ENCODE data around the gene SLC4A8.

Gene SLC4A8

DNA sequence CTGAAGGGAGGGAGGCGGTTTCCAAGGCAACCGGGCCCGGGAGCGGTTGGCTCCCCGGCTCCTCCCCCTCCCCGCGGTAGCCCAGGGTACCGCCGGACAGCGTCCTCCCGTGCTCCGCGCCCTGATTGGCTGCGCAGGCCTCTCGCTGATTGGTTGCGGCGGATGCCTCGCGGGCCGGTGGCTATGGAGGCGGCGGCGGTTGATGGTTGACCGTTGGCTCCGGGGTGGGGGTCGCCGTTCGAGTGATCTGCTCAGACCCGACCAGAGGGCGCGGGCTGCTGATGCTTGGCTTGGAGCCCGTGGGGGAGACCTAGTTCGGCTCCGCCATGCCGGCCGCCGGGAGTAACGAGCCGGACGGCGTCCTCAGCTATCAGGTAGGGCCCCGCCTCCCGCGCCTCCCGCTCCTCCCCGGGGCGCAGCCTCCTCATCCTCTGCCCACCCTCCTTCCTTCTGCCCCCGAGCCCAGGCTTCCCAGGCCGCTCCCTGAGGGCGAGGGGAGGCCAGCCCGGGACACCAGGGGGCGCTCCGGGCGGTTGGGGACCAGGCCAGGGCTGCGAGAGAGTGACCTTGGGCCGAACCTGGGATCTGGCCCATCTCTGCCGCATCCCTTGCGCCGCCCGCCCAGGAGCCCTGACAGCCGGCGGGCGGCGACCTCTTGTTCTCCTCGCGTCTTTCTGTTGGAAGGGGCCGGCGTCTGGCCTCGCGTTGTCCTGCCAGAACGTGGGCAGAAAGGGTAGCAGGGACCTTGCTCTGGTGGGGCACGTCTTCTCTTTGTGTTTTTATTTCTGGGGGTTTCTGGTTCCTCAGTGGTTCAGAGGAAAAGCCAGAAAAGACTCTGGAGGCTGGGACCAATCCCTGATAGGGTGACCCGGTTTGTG, at the start of gene SLC4A8:
Gene SLC4A8, plus strand, starts transcription at position 170 of the 878 bp plus-strand sequence. Its CDS starts 157 bp downstream, at position 327.
- DNase-seq = peak; percentile 95

DNA sequence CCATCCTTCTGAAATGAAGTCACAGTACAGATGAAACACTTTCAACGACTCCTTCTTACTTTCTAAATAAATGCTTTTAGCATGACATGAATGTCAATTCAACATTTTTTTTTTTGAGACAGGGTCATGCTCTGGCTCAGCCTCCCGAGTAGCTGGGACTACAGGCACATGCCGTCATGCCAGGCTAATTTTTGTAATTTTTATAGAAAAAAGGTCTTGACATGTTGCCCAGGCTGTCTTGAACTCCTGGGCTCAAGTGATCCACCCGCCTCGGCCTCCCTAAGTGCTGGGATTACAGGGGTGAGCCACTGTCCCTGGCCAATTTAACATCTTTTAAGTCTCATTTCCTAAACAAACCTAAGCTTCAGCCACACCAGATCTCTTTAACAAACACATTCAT, 49.8 kb upstream of the SLC4A8 start:
- no peak for DNase-seq

DNA sequence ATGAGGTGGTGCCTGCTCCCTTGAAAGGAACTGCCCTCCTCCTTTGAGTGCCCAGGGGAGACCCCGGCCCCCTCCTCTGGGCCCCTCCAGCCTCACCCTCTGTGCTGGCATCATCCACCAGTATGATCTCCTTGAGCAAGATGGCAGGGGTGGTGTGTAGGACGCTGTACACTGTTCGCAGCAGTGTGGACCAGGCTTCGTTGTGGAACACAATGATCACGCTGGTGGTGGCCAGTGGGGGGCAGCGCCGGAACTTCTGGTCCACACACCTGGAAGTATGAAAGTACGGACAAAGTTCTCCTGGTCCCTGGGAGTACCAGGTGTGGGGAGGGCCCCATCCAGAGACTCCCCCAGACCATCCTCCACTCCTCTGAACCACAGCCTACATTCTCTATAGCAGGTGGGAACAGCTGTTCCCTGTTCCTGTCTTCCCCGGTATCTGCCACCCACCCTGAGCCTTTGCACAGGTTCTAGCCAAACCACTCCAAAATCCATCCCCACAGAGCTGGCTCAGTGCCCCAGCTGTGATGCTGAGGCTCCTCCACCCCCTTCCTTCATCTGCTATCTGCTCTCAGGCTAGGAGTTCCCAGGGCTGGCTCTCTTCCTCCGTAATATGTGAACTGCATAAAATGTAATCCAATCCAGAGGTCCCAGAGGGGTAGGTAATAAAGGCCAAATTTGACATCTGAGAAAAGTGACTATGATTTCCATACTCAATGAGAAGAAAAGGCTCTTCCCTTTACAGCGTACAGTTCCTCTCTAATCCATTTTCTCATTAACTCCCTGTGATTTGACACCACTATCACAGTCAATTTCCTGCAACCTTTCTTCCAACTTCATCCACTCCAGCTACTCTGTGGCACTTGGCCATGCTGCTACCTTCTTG, 47.3 kb upstream of the SLC4A8 start:
- DNase-seq = peak; percentile 38

DNA sequence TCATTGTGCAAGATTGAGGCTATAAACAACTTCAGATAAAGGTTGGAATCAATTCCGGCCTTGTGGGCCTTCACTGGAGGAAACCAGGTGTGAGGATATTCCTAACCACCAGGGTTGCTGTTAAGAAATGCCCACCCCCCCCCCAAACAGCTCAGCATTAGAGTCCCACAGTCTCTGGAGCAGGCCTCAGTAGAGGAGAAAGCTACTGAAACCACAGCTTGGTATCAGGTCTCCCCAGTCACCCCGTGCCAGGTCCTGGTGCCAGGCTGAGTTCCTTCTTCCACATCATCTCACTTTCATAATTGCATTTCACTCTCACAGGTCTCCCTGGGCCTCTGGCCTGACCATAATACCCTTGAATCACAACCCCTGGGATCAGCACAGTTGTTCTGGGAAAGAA, 45.9 kb upstream of the SLC4A8 start:
- DNase-seq = no peak

DNA sequence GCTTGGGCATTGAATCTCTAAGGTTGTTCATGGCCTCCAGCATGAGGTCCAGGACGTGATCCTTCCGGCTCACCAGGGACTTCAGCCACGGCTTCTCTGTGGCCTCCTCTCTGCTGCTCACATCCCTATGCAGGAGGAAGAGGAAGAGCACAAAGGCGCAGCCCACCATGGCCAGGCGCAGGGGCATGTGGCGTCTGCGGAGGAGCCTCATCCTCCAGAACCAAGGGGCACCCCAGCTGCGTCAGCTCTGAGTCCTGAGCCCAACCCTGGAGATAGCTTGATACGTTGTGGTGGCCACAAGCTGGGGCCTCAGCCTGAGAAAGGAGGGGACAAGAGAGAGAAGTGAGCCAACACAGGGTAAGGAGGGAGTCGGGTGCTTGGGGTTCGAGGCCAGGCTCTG, 45.1 kb upstream of the SLC4A8 start:
- no peak for DNase-seq

DNA sequence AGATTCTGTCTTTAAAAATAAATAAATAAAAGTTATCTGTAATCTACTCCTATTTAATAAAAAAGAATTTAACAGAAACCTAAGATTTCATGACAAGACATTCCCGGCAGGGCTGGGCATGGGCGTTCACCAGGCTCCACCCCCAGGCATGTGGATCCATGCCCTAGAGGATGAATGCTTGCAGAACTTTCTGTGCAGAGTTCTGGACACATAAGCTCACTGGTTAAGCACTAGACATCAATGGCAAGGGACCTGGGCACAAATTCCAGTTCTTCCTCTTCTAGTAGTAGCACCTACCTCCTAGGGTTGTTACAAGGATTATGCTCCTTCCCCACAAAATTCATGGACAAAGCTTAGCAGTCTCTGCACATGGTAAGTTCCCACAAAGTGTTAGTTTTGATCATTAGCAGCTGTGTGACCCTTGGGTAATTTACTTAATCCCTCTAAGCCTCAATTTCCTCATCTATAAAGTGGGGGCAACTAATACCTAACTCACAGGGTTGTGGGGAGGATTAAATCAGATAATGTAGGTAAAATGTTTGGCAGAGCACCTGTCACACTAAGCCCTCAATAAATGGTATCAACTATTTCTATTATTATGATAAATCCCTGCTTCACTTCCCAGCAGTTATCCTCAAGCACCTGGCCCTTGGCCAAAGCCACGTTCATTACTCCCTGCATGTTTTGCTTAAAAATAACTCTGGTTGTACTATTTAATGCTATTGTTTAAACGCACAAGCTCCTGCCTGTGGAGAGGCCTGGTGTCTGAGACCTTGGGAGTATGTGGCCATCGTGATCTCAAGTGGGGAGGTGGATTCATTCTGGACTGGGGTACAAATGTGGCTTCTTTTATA, 43.2 kb upstream of the SLC4A8 start:
- peak; percentile 47 for DNase-seq

DNA sequence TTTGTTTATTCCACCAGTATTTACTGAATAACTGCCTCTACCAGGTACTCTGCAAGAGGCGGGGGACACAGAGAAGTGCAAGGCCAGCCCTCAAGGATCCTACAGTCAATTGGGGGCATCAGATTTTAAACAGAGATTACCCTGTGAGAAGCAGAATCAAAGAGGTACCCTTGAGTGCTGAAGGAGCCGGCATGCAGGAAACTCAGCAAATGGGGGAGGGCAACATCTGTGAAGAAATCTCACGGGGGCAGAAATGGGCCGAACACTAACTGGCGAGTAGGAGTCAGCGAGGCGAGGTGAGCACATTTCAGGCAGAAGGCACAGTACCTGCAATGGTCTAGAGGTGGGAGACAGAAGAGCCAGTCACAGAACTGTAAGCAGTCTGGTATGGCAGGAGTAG, 42.5 kb upstream of the SLC4A8 start:
- no peak for DNase-seq

DNA sequence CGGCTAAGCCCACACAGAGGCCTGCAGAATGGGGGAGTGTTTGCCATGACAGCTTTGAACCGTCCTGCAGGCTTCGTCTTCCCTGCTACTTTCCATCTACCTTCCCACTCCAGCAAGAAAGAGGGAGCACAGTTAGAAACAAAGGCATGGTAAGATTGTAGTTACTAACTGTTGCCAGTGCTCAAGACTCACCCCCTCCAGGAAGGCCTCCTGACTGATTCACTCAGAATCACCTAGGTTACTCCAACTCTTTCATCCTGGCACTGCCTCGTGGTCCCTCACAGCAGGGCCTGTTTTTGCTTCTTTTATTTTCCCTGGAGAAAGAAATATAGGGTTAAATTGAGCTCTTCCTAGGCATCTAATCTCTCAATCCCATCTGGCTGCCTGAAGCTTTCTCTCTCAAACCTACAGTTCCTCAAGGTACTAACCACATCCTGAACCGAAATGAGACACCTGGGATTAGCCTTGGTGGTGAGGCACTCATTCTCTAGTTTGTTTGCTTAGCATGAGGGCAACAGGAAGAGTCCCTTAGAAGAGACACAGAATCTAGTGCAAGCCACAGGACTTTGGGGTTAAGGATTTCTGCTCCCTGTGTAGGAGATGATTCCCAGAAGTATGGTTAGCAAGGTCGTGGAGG, 41.2 kb upstream of the SLC4A8 start:
- no peak for DNase-seq

DNA sequence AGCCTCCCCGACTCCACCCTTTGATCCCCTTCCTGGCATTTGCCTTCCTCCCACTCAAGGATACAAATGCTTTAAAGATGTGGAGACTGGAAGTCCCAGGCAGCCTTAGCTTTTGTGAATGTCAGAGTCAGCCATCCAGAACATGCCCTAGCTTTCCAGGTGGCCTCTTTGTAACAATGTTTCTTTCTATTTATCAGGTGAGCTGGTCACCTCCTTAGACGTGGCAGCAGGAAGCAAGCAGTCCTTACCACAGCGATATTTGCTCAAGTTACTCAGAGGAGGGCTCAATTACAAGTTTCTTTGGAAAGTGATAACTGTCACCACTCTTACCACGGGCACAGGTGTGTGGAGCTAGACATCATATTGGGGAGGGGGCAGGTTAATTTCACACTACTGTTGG, 38.3 kb upstream of the SLC4A8 start:
- no peak for DNase-seq

DNA sequence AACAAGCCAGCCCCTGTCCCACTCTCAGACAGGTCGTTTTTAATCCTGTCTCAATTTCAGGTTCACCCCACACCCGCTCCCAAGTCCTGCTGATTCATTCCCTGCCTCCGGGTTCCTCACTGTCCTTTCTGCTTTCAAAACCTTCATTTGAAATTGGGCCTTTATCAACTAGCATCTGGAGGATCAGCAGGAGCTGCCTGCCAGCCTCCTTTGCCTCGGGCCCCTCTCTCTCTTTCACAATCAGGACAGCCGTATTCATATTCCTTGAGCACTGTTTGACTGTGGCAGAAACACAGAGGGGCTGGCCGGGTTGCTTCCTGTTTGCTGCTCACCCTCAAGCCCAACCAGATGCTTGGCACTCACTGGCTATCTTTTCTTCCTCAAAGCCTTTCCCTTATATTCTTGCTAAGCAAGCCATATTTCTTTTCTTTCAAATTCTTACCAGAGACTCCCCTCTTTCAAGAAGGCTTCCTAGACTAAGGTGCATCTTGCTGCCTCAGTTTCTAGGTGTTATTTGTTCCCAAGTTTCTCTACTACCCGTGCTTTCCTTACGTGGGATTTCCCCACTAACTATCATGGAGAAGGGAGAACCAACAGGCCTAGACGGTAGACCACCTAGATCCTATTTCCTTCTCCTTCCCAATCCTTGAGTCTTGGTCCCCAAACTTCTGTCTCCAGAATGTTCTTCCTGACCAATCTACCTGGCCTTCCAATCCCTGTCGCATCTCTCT, 36.4 kb upstream of the SLC4A8 start:
- no peak for DNase-seq

DNA sequence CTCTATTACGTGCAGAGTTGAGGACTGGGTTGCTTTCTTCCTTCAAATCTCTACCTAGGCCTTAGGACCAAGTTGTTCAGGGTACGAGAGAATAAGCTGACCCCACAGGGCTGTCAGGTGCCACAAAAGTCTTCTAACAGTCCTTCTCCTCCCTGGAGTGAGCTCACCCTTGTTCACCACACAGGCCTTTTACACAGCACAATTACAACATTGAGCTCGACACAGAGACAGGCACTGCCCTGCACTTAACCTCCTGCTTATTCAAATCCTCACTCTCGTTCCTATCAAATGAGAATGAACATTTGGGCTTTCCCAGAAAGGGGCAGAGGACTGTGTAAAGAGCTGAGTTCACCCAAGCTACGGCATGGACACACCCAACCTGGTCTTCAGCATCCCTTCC, 35.8 kb upstream of the SLC4A8 start:
- no peak for DNase-seq

DNA sequence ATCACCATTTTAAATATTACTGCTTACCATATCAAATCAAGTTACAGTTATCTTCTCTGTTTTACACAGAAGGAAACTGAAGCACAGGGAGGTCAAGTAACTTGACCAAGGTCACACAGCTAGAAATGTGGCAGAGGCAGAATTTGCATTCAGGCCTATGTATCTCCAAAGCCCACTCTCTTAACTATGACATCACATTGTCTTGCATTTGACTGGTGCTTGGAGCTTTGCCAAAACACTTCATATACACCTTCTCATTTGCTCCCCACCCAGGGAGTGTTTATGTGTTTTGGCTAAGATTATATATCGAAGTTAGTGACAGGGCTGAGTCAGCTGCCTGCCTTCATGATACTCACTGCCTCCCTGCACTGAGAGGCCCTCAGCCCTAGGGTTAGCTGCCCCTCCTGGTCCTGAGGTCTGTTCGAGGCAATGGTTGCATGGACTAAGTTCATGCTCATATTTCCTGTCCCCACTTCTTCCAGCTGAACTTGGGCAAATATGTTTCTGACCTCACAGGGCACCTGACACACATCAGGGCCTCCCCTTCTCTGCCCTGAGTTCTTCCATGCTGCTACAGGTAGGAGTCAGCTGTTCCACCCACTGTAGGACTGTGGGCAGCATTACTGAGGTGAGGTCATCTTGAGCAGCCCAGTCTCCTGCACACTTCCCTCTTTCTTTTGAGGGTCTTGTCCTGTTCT, 35.2 kb upstream of the SLC4A8 start:
- no peak for DNase-seq

DNA sequence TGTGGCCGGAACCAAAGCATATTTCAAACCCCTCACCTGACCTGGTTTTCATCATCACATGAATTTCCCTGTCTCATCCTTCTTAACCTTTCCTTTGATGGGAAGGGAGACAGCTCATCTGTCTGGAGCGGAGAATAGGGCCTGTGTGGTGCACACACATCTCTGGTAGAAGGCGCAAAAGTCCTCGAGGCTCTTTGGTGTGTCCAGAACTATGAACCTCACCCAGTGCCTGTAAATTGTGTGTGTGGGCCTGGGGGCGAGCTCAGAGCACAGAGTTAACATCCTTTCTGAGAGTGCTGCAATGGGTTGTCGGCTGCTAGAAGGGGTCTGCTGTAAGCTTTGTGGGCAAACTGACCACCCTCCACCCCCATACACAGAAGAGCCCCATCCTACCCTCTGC, 34.2 kb upstream of the SLC4A8 start:
- DNase-seq = no peak

DNA sequence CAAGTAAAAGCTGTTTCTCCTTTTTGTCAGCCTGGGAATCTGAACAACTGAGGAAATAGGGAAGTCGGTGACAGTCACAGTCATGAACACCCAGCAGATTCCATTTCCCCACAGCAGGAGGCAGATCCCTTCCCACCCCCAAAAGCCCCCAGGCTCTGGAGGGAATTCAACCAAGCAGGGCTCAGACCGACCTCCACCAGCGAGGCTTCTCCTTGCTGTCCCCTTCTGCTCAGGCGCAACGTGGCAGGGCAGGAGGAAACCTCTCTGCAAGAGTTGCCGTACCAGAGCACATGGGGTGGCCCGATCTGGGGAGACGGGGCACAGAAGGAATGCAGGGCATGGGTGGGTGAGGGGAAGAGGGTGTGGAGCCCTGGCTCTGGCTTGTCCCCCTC, 33.7 kb upstream of the SLC4A8 start:
- no peak for DNase-seq

DNA sequence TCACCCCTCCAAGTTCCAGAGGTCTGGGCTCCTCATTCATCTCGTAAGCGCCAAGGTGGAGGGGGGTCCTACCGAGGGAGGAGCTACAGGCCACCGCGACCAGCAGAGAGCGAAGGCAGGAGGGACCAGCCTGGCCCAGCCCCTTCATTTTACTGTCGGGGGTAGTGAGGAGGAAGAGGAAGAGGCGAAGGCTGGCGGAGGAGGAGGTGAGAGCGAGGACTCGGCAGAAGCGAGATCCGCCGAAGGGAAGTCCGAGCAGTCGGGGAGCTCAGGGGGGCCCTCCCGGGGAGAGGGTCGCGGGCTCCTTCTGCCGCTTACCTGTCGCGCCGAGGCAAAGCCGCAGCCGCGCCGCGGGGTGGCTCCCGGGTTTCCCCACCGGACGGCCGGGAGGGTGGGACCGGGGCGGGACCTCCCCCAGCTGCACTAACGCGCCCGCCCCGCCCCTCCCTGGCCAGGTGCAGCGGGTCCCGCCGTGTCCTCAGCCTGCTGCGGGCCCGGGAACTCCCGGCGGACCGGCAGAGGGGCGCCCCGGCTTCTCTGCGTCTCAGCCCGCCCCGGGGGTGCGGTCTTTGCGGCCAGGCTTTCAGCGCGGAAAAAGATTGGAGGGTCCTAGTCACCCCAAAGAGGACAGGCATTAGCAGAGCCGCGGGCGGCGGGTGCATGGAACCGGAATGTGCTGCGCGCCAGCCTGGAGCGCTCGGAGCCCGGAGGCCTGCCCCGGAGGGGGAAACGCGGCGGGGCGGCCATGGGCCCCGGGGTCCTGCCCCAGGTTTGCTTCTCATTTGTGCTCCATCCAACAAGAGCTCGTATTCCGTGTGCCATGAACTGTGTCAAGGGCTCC, 33.1 kb upstream of the SLC4A8 start, which contains the start of gene GALNT6:
Gene GALNT6, minus strand, starts transcription at position 124 of the 841 bp plus-strand sequence. CDS start 11,625 bp downstream, outside the sequence.
- DNase-seq = peak; percentile 33

DNA sequence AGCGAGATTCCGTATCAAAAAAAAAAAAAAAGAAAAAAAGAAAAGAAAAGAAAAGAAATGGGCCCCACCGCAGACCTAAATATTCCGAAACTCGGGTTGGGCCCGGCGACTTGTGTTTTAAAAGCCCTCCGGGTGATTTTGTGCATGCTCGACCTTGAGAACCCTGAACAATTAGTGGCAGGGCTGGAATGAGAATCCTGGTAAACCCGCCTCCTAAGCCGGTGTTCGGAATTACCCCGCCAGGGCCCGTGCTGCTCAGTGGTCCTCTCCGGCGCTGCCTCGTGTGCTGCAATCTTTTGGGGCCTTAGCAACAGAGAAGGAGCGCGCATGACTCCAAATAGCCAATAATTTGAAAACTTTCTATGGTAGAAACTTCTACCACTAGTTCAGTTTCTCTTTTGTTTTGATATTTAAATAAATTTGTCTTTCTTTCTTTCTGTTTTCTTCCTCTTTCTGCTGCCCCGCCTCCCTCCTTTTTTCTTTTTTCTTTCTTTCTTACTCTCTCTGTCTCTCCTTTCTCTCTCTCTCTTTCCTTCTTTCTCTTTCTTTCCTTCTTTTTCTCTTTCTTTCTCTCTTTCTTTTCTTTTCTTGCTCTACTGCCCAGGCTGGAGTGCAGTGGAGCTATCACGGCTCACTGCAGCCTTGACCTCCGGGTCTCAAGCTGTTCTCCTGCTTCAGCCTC, 31.9 kb upstream of the SLC4A8 start:
- DNase-seq = no peak

DNA sequence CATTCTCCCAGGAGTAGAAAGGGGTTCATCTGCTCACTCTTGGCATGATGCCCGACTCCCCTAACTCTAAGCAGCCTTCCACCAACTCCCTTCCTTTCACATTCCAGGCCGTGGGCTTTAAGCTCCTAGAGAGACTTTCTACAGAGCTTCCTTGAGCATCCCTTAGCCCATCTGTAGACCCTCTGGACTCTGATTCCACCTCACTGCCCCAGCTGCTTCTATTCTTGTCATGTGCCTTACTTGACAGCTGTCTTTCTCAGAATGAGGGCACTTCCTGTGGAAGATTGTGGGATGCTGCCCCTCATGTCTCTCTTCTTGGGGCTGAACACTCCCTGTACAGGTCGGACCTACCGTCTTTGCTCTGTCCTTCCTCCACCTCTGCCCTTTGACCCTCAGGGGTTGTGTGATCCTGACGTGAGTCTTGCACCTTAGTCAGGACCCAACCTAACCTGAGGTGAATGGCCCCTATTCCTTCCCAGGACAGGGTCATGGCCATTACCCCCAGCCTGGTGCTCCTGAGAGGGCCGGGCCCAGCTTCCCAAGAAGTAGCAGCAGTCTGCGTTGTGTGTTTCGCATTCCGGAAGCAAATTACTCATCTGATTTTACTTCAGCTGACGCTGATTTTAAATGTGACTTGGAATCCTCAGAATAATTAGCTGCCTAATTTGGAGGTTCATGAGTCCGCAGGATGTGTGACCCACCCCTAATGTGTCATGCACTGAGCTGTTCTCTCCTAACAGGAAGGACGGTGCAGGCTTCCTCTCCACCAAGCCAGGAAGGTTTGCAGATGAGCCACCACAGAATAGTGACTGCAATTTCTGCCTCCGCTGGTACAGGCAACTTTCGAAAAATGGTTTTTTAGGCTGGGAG, 30.7 kb upstream of the SLC4A8 start:
- DNase-seq = no peak
